CD14-positive monocyte (primary cell): ENCODE data around the gene ZFYVE28. TPM values are rescaled to one million over a fixed set of nuclear protein-coding genes. Genes with fewer than 3 reads are reported as not detected.

Experiments used
- DNase-seq, 3 donors: peaks; one replicate each; pipeline ENCODE4 v3.0.0-alpha.2; 2011 to 2022
- H2AFZ ChIP-seq: 2 replicates; pipeline ENCODE4 v1.6.0; 2012; ENCODE audit warnings: mild to moderate bottlenecking, low read depth, low read length, inconsistent platforms; ENCODE audit not compliant: insufficient read depth, poor library complexity, severe bottlenecking
- H3K27ac ChIP-seq, 2 donors: 1 replicate in 1 of 2; 2 replicates in 1 of 2; pipeline ENCODE4 v1.5.1; 2012 to 2013; ENCODE audit warnings: low read length in 2 of 2, control low read depth in 1 of 2, inconsistent platforms in 1 of 2, low read depth in 1 of 2, mild to moderate bottlenecking in 1 of 2
- H3K27me3 ChIP-seq, 2 donors: one replicate each; pipeline versions ENCODE4 v1.6.0 to v1.6.1; 2011 to 2013; ENCODE audit warnings: low read length in 2 of 2; ENCODE audit not compliant: control insufficient read depth in 2 of 2, insufficient read depth in 2 of 2
- H3K36me3 ChIP-seq, 2 donors: replicated peaks in 1 of 2; 1 replicate in 1 of 2; 2 replicates in 1 of 2; pipeline versions ENCODE4 v1.5.1 to v1.6.1; 2012 to 2013; ENCODE audit warnings: low read length in 2 of 2, control low read depth in 1 of 2, inconsistent platforms in 1 of 2, mild to moderate bottlenecking in 1 of 2; ENCODE audit not compliant: insufficient read depth in 2 of 2, control insufficient read depth in 1 of 2
- H3K4me1 ChIP-seq, 2 donors: 1 replicate in 1 of 2; 2 replicates in 1 of 2; pipeline versions ENCODE4 v1.5.1 to v1.6.1; 2012 to 2013; ENCODE audit warnings: low read length in 2 of 2, control low read depth in 1 of 2, inconsistent platforms in 1 of 2, mild to moderate bottlenecking in 1 of 2, moderate library complexity in 1 of 2; ENCODE audit not compliant: insufficient read depth in 2 of 2, control insufficient read depth in 1 of 2
- H3K4me2 ChIP-seq: replicated peaks from 2 replicates; pipeline ENCODE3; 2012; ENCODE audit warnings: low read length, moderate library complexity, mild to moderate bottlenecking; ENCODE audit not compliant: poor library complexity, severe bottlenecking; ENCODE audit errors: extremely low read depth
- H3K4me3 ChIP-seq, 3 experiments: fragments of 200-600 bp in 1 of 3; sonication (generic) in 1 of 3; replicated peaks in 1 of 3; 1 replicate in 2 of 3; 2 replicates in 1 of 3; pipeline ENCODE4 v1.5.1; 2011 to 2013; ENCODE audit warnings: low read length in 3 of 3, mild to moderate bottlenecking in 3 of 3, control low read depth in 2 of 3, low read depth in 2 of 3, inconsistent platforms in 1 of 3, moderate library complexity in 1 of 3
- H3K79me2 ChIP-seq: 2 replicates; pipeline ENCODE4 v1.6.0; 2012; ENCODE audit warnings: mild to moderate bottlenecking, control low read depth, inconsistent platforms, low read length, moderate library complexity; ENCODE audit not compliant: insufficient read depth
- H3K9ac ChIP-seq: 2 replicates; pipeline ENCODE4 v1.6.0; 2017; ENCODE audit warnings: low read length, mild to moderate bottlenecking; ENCODE audit not compliant: insufficient read depth, poor library complexity, severe bottlenecking
- H3K9me3 ChIP-seq, 2 donors: replicated peaks in 1 of 2; 1 replicate in 1 of 2; 2 replicates in 1 of 2; pipeline versions ENCODE4 v1.5.1 to v1.6.1; 2012 to 2013; ENCODE audit warnings: low read length in 2 of 2, control low read depth in 1 of 2; ENCODE audit not compliant: control insufficient read depth in 1 of 2, insufficient read depth in 1 of 2
- H4K20me1 ChIP-seq: 2 replicates; pipeline ENCODE4 v1.6.0; 2012; ENCODE audit warnings: mild to moderate bottlenecking, low read length, control low read depth, moderate library complexity; ENCODE audit not compliant: insufficient read depth
- H3K27ac Mint-ChIP-seq, 7 donors: one replicate each; pipeline ENCODE4 v1.8.0; 2020; ENCODE audit warnings: mild to moderate bottlenecking in 7 of 7, mixed read lengths in 7 of 7, moderate library complexity in 6 of 7, inconsistent platforms in 2 of 7
- H3K27me3 Mint-ChIP-seq, 3 donors: one replicate each; pipeline ENCODE4 v1.8.0; 2021 to 2022; ENCODE audit warnings: low read depth in 3 of 3, mild to moderate bottlenecking in 3 of 3, mixed read lengths in 3 of 3, moderate library complexity in 3 of 3, inconsistent platforms in 1 of 3
- H3K36me3 Mint-ChIP-seq, 2 donors: one replicate each; pipeline ENCODE4 v1.8.0; 2020; ENCODE audit warnings: mixed read lengths in 2 of 2, inconsistent platforms in 1 of 2, mild to moderate bottlenecking in 1 of 2
- H3K4me1 Mint-ChIP-seq: one replicate; pipeline ENCODE4 v1.8.0; 2020; ENCODE audit warnings: mild to moderate bottlenecking, mixed read lengths
- H3K4me3 Mint-ChIP-seq, 2 donors: one replicate each; pipeline ENCODE4 v1.8.0; 2020; ENCODE audit warnings: mild to moderate bottlenecking in 2 of 2, mixed read lengths in 2 of 2, moderate library complexity in 1 of 2
- H3K9me3 Mint-ChIP-seq, 7 donors: one replicate each; pipeline ENCODE4 v1.8.0; 2020 to 2022; ENCODE audit warnings: mixed read lengths in 7 of 7, mild to moderate bottlenecking in 6 of 7, moderate library complexity in 6 of 7, inconsistent platforms in 2 of 7
- WGBS: methylation state at CpG from one replicate; pipeline ENCODE4 v1.1.5; 2013; ENCODE audit warnings: missing lambda C conversion rate; ENCODE audit not compliant: insufficient coverage; 5-methylcytosine and 5-hydroxymethylcytosine counted together
- intact Hi-C, 2 donors: fragments of 100-400 bp; cut with micrococcal nuclease; formaldehyde crosslinking; loops; one replicate each; pipeline versions ENCODE4 v1.15.0 to v1.15.1; 2023
- polyA plus RNA-seq, 3 donors: library from polyadenylated mRNA; depleted of rRNA in 1 of 3; unstranded in 2 of 3; stranded (reverse) in 1 of 3; fragments of 300-500 nt in 2 of 3; fragments of >200 nt in 1 of 3; fragmentation: Illumina TruSeq in 2 of 3; gene quantifications; 1 replicate in 2 of 3; 2 replicates in 1 of 3; pipeline ENCODE4 v1.2.3, GENCODE V29; 2012 to 2021
- TF ChIP-seq, protein P1 (sequence below): fragments of 200-600 bp; IDR thresholded peaks from one replicate; pipeline ENCODE4 v1.8.0; 2022; ENCODE audit warnings: antibody characterized with exemption, mild to moderate bottlenecking

ZFYVE28 gene
- polyA plus RNA-seq, 3 donors = 1.0 to 4.4 (median 1.1) TPM

GRCh38 chr4:2263926-2264321 lies 154.5 kb downstream of the ZFYVE28 start:
- no peak overlapping the region for H3K27ac Mint-ChIP-seq
- no peak overlapping the region for H3K4me3 Mint-ChIP-seq
- Histone ChIP-seq H3K27ac (no peak overlapping the region), H3K9ac (no peak overlapping the region), H4K20me1 (peaks cover 23% of the 10 kb centered on the region), H3K4me2 (no peak overlapping the region), H3K4me1 (peaks cover 22 to 25% of the 10 kb centered on the region in 2 donors), H3K4me3 (no peak overlapping the region), H3K36me3 (peaks cover 0 to 11% of the 10 kb centered on the region in 2 donors), H2AFZ (no peak overlapping the region), H3K27me3 (no peaks in the 10 kb centered on the region), H3K79me2 (peaks cover 24% of the 10 kb centered on the region), H3K9me3 (no peaks in the 10 kb centered on the region)
- H3K4me1 Mint-ChIP-seq = peaks cover 15% of the 10 kb centered on the region
- peaks cover 0 to 3% of the 10 kb centered on the region in 2 donors for H3K36me3 Mint-ChIP-seq
- H3K9me3 Mint-ChIP-seq = no peaks in the 10 kb centered on the region
- TF ChIP-seq, protein P1, sequence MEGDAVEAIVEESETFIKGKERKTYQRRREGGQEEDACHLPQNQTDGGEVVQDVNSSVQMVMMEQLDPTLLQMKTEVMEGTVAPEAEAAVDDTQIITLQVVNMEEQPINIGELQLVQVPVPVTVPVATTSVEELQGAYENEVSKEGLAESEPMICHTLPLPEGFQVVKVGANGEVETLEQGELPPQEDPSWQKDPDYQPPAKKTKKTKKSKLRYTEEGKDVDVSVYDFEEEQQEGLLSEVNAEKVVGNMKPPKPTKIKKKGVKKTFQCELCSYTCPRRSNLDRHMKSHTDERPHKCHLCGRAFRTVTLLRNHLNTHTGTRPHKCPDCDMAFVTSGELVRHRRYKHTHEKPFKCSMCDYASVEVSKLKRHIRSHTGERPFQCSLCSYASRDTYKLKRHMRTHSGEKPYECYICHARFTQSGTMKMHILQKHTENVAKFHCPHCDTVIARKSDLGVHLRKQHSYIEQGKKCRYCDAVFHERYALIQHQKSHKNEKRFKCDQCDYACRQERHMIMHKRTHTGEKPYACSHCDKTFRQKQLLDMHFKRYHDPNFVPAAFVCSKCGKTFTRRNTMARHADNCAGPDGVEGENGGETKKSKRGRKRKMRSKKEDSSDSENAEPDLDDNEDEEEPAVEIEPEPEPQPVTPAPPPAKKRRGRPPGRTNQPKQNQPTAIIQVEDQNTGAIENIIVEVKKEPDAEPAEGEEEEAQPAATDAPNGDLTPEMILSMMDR = no peak
- 91% methylated on average over 5 of the region's 6 CpGs for WGBS
- DNase-seq = no peak
- peaks cover 0 to 1% (median 0%) of the 10 kb centered on the region in 3 donors for H3K27me3 Mint-ChIP-seq
- intact Hi-C loops = loop anchor here (2.0 to 10.0 kb wide), 4 partner anchors 21 to 549 kb away; partner anchors contain the start of genes CFAP99 (in 1 of the 2), HAUS3 (in 1 of the 2), NELFA (in 1 of the 2) and POLN (in 1 of the 2)

GRCh38 chr4:2262944-2263250 lies 155.5 kb downstream of the ZFYVE28 start:
- no peaks in the 10 kb centered on the region for H3K27me3 ChIP-seq
- Mint-ChIP-seq H3K27ac (peak overlapping the region; percentile 65 to 87 (median 81)), H3K36me3 (peaks cover 0 to 5% of the 10 kb centered on the region in 2 donors), H3K9me3 (no peaks in the 10 kb centered on the region), H3K4me3 (peak overlapping the region; percentile 74 to 83), H3K27me3 (peaks cover 0 to 1% (median 0%) of the 10 kb centered on the region in 3 donors), H3K4me1 (peaks cover 15% of the 10 kb centered on the region)
- H3K36me3 ChIP-seq = peaks cover 8 to 21% of the 10 kb centered on the region in 2 donors
- DNase-seq = no peak
- WGBS = 24% methylated on average over 6 of the region's 13 CpGs
- TF ChIP-seq, protein P1 = no peak
- peak overlapping the region; percentile 90 for H3K4me2 ChIP-seq
- H2AFZ ChIP-seq = peak overlapping the region; percentile 92
- peak overlapping the region; percentile 86 to 87 for H3K27ac ChIP-seq
- intact Hi-C loops = loop anchor here (2.0 to 10.0 kb wide), 4 partner anchors 20 to 548 kb away; partner anchors contain the start of genes CFAP99 (in 1 of the 2), HAUS3 (in 1 of the 2), NELFA (in 1 of the 2) and POLN (in 1 of the 2)
- peaks cover 22 to 25% of the 10 kb centered on the region in 2 donors for H3K4me1 ChIP-seq
- H3K4me3 ChIP-seq = peak overlapping the region; percentile 53 to 79 (median 65)
- peaks cover 27% of the 10 kb centered on the region for H3K79me2 ChIP-seq
- H4K20me1 ChIP-seq = peaks cover 34% of the 10 kb centered on the region
- H3K9ac ChIP-seq = peak overlapping the region; percentile 77
- no peaks in the 10 kb centered on the region for H3K9me3 ChIP-seq
